Common myeloid progenitor, CD34-positive (primary cell): ENCODE results near the gene ZWILCH.

ENCODE experiments used
- CTCF ChIA-PET: fragments of 350-600 bp; sonication (Branson Sonifier 250); formaldehyde crosslinking; loops from one replicate; lab custom pipeline; 2021; ENCODE audit warnings: antibody characterized with exemption; lab: Charles Lee
- POLR2A ChIA-PET: fragments of 350-600 bp; sonication (Branson Sonifier 250); formaldehyde crosslinking; loops from one replicate; lab custom pipeline; 2021; ENCODE audit warnings: antibody characterized with exemption; lab: Charles Lee
- DNase-seq, 3 donors: peaks; one replicate each; pipeline versions ENCODE4 v3.0.0 to v3.0.0-alpha.2; 2013
- H3K27ac ChIP-seq, 2 experiments: 1 replicate in 1 of 2; 2 replicates in 1 of 2; pipeline ENCODE4 v1.7.0; 2013; ENCODE audit warnings: inconsistent platforms in 2 of 2, low read length in 2 of 2, mild to moderate bottlenecking in 2 of 2, low read depth in 1 of 2, moderate library complexity in 1 of 2; ENCODE audit not compliant: severe bottlenecking in 2 of 2, insufficient read depth in 1 of 2, poor library complexity in 1 of 2
- H3K27me3 ChIP-seq, 5 experiments: replicated peaks in 2 of 5; 1 replicate in 3 of 5; 2 replicates in 2 of 5; pipeline versions ENCODE4 v1.6.1 to v1.7.0; 2013; ENCODE audit warnings: low read length in 4 of 5, mild to moderate bottlenecking in 2 of 5, moderate library complexity in 2 of 5, inconsistent platforms in 1 of 5; ENCODE audit not compliant: insufficient read depth in 5 of 5, control insufficient read depth in 4 of 5
- H3K36me3 ChIP-seq, 4 experiments: 1 replicate in 2 of 4; 2 replicates in 2 of 4; pipeline versions ENCODE4 v1.6.1 to v1.7.0; 2013; ENCODE audit warnings: low read length in 3 of 4, control low read depth in 1 of 4, mild to moderate bottlenecking in 1 of 4; ENCODE audit not compliant: control insufficient read depth in 4 of 4, insufficient read depth in 4 of 4
- H3K4me1 ChIP-seq, 4 experiments: 1 replicate in 3 of 4; 2 replicates in 1 of 4; pipeline versions ENCODE4 v1.6.1 to v1.7.1; 2013; ENCODE audit warnings: low read length in 3 of 4, mild to moderate bottlenecking in 3 of 4, control low read depth in 1 of 4, inconsistent platforms in 1 of 4, moderate library complexity in 1 of 4; ENCODE audit not compliant: control insufficient read depth in 4 of 4, insufficient read depth in 4 of 4; ENCODE audit errors: control extremely low read depth in 1 of 4
- H3K4me3 ChIP-seq, 7 experiments: 1 replicate in 4 of 7; 2 replicates in 3 of 7; pipeline versions ENCODE4 v1.5.1 to v1.7.0; 2013; ENCODE audit warnings: mild to moderate bottlenecking in 7 of 7, low read length in 6 of 7, moderate library complexity in 6 of 7, inconsistent platforms in 2 of 7, low read depth in 2 of 7, control low read depth in 1 of 7; ENCODE audit not compliant: insufficient read depth in 4 of 7, control insufficient read depth in 1 of 7; ENCODE audit errors: extremely low read depth in 1 of 7
- H3K9me3 ChIP-seq, 5 experiments: 1 replicate in 4 of 5; 2 replicates in 1 of 5; pipeline versions ENCODE4 v1.6.1 to v1.7.1; 2013; ENCODE audit warnings: low read length in 4 of 5, mild to moderate bottlenecking in 2 of 5, inconsistent platforms in 1 of 5, low read depth in 1 of 5, moderate library complexity in 1 of 5; ENCODE audit not compliant: control insufficient read depth in 4 of 5, insufficient read depth in 2 of 5; ENCODE audit errors: control extremely low read depth in 1 of 5
- WGBS: methylation state at CpG from one replicate; pipeline ENCODE4 v1.1.5; 2013; ENCODE audit not compliant: insufficient coverage; 5-methylcytosine and 5-hydroxymethylcytosine counted together

ZWILCH gene

GRCh38 chr15:66476535-66476934 lies 28.6 kb upstream of the ZWILCH start:
- Histone ChIP-seq H3K36me3 (peaks cover 0 to 7% (median 2%) of the 10 kb centered on the region in 4 experiments), H3K27me3 (no peaks in the 10 kb centered on the region), H3K27ac (no peak overlapping the region), H3K9me3 (no peaks in the 10 kb centered on the region), H3K4me1 (peaks cover 0 to 7% (median 1%) of the 10 kb centered on the region in 4 experiments), H3K4me3 (no peak overlapping the region)
- WGBS = 96% methylated on average over 2 of the region's 4 CpGs
- CTCF ChIA-PET = interaction anchor here (2.7 kb wide), 1 partner anchor 21 kb away, joined by 14 read pairs; the partner anchor contains the start of gene SNAPC5
- POLR2A ChIA-PET = no interaction called here
- no peak for DNase-seq

GRCh38 chr15:66477011-66477410 lies 28.1 kb upstream of the ZWILCH start:
- no peak for DNase-seq
- Histone ChIP-seq H3K4me1 (peaks cover 0 to 6% (median 1%) of the 10 kb centered on the region in 4 experiments), H3K36me3 (peaks cover under 1 to 11% (median 7%) of the 10 kb centered on the region in 4 experiments), H3K4me3 (no peak overlapping the region), H3K27me3 (no peaks in the 10 kb centered on the region), H3K27ac (no peak overlapping the region), H3K9me3 (no peaks in the 10 kb centered on the region)
- ChIA-PET CTCF (interaction anchor here (2.7 kb wide), 1 partner anchor 20 kb away, joined by 14 read pairs; the partner anchor contains the start of gene SNAPC5), POLR2A (no interaction called here)
- no CpG with 5 or more reads among the region's 2 CpGs for WGBS

- Histone ChIP-seq H3K4me1 (peaks cover 0 to 8% (median 0%) of the 10 kb centered on the region in 4 experiments), H3K36me3 (peaks cover 3 to 29% (median 17%) of the 10 kb centered on the region in 4 experiments), H3K4me3 (no peak overlapping the region), H3K9me3 (no peaks in the 10 kb centered on the region), H3K27ac (no peak overlapping the region), H3K27me3 (no peaks in the 10 kb centered on the region)
- ChIA-PET CTCF (no interaction called here), POLR2A (no interaction called here)
- 100% methylated on average over 2 of the region's 6 CpGs for WGBS
- no peak for DNase-seq
Observed at GRCh38 chr15:66480267-66480666, 24.9 kb upstream of the ZWILCH start.

GRCh38 chr15:66481107-66481856 lies 23.8 kb upstream of the ZWILCH start:
- Histone ChIP-seq H3K36me3 (peaks cover 3 to 32% (median 20%) of the 10 kb centered on the region in 4 experiments), H3K9me3 (no peaks in the 10 kb centered on the region)
- CTCF ChIA-PET = no interaction called here

GRCh38 chr15:66482539-66482938 lies 22.6 kb upstream of the ZWILCH start:
- no peaks in the 10 kb centered on the region for H3K27me3 ChIP-seq
- ChIA-PET CTCF (no interaction called here), POLR2A (no interaction called here)
- no peak for DNase-seq
- peaks cover 0 to 8% (median 0%) of the 10 kb centered on the region in 4 experiments for H3K4me1 ChIP-seq
- no peak overlapping the region for H3K27ac ChIP-seq
- no peak overlapping the region for H3K4me3 ChIP-seq
- peaks cover 3 to 40% (median 26%) of the 10 kb centered on the region in 4 experiments for H3K36me3 ChIP-seq
- 97% methylated on average over 4 of the region's 9 CpGs for WGBS
- no peaks in the 10 kb centered on the region for H3K9me3 ChIP-seq

More at GRCh38 chr15:66481107-66481856, 23.8 kb upstream of the ZWILCH start:
- peak in 2 of 3 donors; percentile 13 to 45 for DNase-seq
- Histone ChIP-seq H3K27ac (no peak overlapping the region), H3K27me3 (no peaks in the 10 kb centered on the region), H3K4me3 (no peak overlapping the region), H3K4me1 (peaks cover 0 to 8% (median 0%) of the 10 kb centered on the region in 4 experiments)
- WGBS = 95% methylated on average over 6 of the region's 10 CpGs
- POLR2A ChIA-PET = no interaction called here

- whole genome bisulfite sequencing = 100% methylated on average over 1 of the region's 3 CpGs
- peak in 2 of 3 donors; percentile 37 to 45 for DNase-seq
- CTCF ChIA-PET = no interaction called here
Observed at GRCh38 chr15:66483131-66483566, 22.0 kb upstream of the ZWILCH start.

GRCh38 chr15:66484539-66485112 lies 20.5 kb upstream of the ZWILCH start:
- DNase-seq = no peak
- Histone ChIP-seq H3K36me3 (peaks cover 5 to 61% (median 40%) of the 10 kb centered on the region in 4 experiments), H3K4me1 (peaks cover 0 to 8% (median 0%) of the 10 kb centered on the region in 4 experiments), H3K27me3 (no peaks in the 10 kb centered on the region), H3K4me3 (no peak overlapping the region), H3K27ac (no peak overlapping the region), H3K9me3 (no peaks in the 10 kb centered on the region)
- WGBS = 97% methylated on average over 3 of the region's 5 CpGs
- CTCF ChIA-PET = interaction anchor here (1.3 to 1.5 kb wide), 3 partner anchors 8 to 14 kb away, joined by 3 to 4 read pairs (median 3); partner anchors contain the start of gene SNAPC5
- POLR2A ChIA-PET = no interaction called here

More at GRCh38 chr15:66483131-66483566, 22.0 kb upstream of the ZWILCH start:
- H3K4me3 ChIP-seq = no peak overlapping the region
- H3K9me3 ChIP-seq = no peaks in the 10 kb centered on the region
- POLR2A ChIA-PET = no interaction called here
- H3K4me1 ChIP-seq = peaks cover 0 to 8% (median 0%) of the 10 kb centered on the region in 4 experiments
- no peak overlapping the region for H3K27ac ChIP-seq
- H3K36me3 ChIP-seq = peaks cover 5 to 46% (median 32%) of the 10 kb centered on the region in 4 experiments
- H3K27me3 ChIP-seq = no peaks in the 10 kb centered on the region
